Ovary (tissue), 3 donors: ENCODE data around the gene OR5B17.

Experiments used
- EP300 ChIP-seq: sonication (generic); formaldehyde crosslinking; IDR thresholded peaks from one replicate; pipeline ENCODE4 v1.6.1; 2017; ENCODE audit warnings: antibody characterized with exemption
- TF ChIP-seq, protein P1 (sequence below), 3 donors: fragments of 450-650 bp in 2 of 3; fragments of 200-600 bp in 1 of 3; IDR thresholded peaks; one replicate each; pipeline versions ENCODE4 v1.5.1 to v1.8.0; 2016 to 2022; ENCODE audit warnings: antibody characterized with exemption in 3 of 3, mild to moderate bottlenecking in 1 of 3
- donor health status: DM: no; HTN: no; CAD: no.

- TF ChIP-seq EP300: no peak
- TF ChIP-seq, protein P1, sequence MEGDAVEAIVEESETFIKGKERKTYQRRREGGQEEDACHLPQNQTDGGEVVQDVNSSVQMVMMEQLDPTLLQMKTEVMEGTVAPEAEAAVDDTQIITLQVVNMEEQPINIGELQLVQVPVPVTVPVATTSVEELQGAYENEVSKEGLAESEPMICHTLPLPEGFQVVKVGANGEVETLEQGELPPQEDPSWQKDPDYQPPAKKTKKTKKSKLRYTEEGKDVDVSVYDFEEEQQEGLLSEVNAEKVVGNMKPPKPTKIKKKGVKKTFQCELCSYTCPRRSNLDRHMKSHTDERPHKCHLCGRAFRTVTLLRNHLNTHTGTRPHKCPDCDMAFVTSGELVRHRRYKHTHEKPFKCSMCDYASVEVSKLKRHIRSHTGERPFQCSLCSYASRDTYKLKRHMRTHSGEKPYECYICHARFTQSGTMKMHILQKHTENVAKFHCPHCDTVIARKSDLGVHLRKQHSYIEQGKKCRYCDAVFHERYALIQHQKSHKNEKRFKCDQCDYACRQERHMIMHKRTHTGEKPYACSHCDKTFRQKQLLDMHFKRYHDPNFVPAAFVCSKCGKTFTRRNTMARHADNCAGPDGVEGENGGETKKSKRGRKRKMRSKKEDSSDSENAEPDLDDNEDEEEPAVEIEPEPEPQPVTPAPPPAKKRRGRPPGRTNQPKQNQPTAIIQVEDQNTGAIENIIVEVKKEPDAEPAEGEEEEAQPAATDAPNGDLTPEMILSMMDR (IDR thresholded peaks at IDR 0.05): no peak
Measured at GRCh38 chr11:58395581-58395980, 36.7 kb upstream of the OR5B17 start.
